MM.1S (cell line): ENCODE data around the gene CTSF.

Source experiments
- EZH2 ChIP-seq: fragments of 300-600 bp; sonication (generic); optimal IDR thresholded peaks from 2 replicates; pipeline ENCODE3; 2017; ENCODE audit warnings: low read depth, mild to moderate bottlenecking, antibody characterized with exemption, low read length, mixed read lengths
- TF ChIP-seq, protein P1 (sequence below): fragments of 300-600 bp; sonication (generic); IDR thresholded peaks from 2 replicates; pipeline ENCODE4 v1.5.1; 2016; ENCODE audit warnings: antibody characterized with exemption, low read length, mixed read lengths

- TF ChIP-seq, protein P1, sequence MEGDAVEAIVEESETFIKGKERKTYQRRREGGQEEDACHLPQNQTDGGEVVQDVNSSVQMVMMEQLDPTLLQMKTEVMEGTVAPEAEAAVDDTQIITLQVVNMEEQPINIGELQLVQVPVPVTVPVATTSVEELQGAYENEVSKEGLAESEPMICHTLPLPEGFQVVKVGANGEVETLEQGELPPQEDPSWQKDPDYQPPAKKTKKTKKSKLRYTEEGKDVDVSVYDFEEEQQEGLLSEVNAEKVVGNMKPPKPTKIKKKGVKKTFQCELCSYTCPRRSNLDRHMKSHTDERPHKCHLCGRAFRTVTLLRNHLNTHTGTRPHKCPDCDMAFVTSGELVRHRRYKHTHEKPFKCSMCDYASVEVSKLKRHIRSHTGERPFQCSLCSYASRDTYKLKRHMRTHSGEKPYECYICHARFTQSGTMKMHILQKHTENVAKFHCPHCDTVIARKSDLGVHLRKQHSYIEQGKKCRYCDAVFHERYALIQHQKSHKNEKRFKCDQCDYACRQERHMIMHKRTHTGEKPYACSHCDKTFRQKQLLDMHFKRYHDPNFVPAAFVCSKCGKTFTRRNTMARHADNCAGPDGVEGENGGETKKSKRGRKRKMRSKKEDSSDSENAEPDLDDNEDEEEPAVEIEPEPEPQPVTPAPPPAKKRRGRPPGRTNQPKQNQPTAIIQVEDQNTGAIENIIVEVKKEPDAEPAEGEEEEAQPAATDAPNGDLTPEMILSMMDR: no peak
- TF ChIP-seq EZH2: no peak
These were observed 651 bp downstream of the CTSF start for GRCh38 chr11:66567787-66568123.
